ENCODE data around the gene XXYLT1.

- TF ChIP-seq PATZ1 (CRISPR knock-in tag; IDR thresholded peaks at IDR 0.05; ENCODE audit: borderline replicate concordance), result no peak
- no peak for TF ChIP-seq POU6F1 (CRISPR knock-in tag; IDR thresholded peaks at IDR 0.05; ENCODE audit: borderline replicate concordance, low read depth)
Observed at GRCh38 chr3:195255176-195255500, 15.8 kb downstream of the XXYLT1 start.
